DMS153 treated with DMSO at 0.1 percent for 48 hours (cell line): ENCODE data around the gene LTA.
A peak's percentile ranks its signal among the peaks of the same experiment; 100 is the strongest.
"Not testable (repeated sequence)": the region's sequence is repeated elsewhere in the genome, so short reads cannot be mapped to it uniquely, and the experiment has no call there.

Experiments
- DNase-seq: peaks from one replicate; lab custom pipeline; 2025; ENCODE audit not compliant: unreplicated experiment; lab: John Stamatoyannopoulos, UW

The LTA gene

GRCh38 chr6:31586599-31587281 lies 14.7 kb downstream of the LTA start:
- no peak for DNase-seq

GRCh38 chr6:31587791-31588777 lies 16.0 kb downstream of the LTA start:
- no peak for DNase-seq

- DNase-seq: no peak
Measured at GRCh38 chr6:31588871-31589650, 17.0 kb downstream of the LTA start.

GRCh38 chr6:31590691-31591090 lies 18.6 kb downstream of the LTA start:
- not testable (repeated sequence) for DNase-seq

- no peak for DNase-seq
Measured at GRCh38 chr6:31592396-31592771, 20.3 kb downstream of the LTA start.

- DNase-seq: no peak
Measured at GRCh38 chr6:31597006-31597405, 24.9 kb downstream of the LTA start.

GRCh38 chr6:31607317-31607716 lies 35.2 kb downstream of the LTA start:
- no peak for DNase-seq

GRCh38 chr6:31609519-31610406 lies 37.7 kb downstream of the LTA start:
- peak; percentile 26 for DNase-seq

GRCh38 chr6:31610968-31611367 lies 38.9 kb downstream of the LTA start:
- DNase-seq: no peak

- DNase-seq: no peak
Measured at GRCh38 chr6:31614075-31614619, 42.1 kb downstream of the LTA start.

GRCh38 chr6:31614684-31615578 lies 42.8 kb downstream of the LTA start, which contains the start of gene AIF1:
Gene AIF1 (plus strand): TSS chr6:31615234. CDS start chr6:31615330, 96 bp downstream.
- no peak for DNase-seq

- DNase-seq: no peak
Measured at GRCh38 chr6:31615748-31616147, 43.7 kb downstream of the LTA start.

GRCh38 chr6:31617010-31617409 lies 44.9 kb downstream of the LTA start:
- no peak for DNase-seq

GRCh38 chr6:31619805-31620585 lies 47.9 kb downstream of the LTA start:
- DNase-seq: peak; percentile 96

- peak; percentile 30 for DNase-seq
Measured at GRCh38 chr6:31620586-31621319, 48.7 kb downstream of the LTA start, which contains the start of gene PRRC2A. Gene PRRC2A (plus strand): TSS chr6:31620715. CDS start chr6:31622790, 2,075 bp downstream.

GRCh38 chr6:31621320-31621939 lies 49.3 kb downstream of the LTA start:
- no peak for DNase-seq

- DNase-seq: no peak
Measured at GRCh38 chr6:31621991-31622390, 49.9 kb downstream of the LTA start.
